Choroid plexus epithelial cell (primary cell): ENCODE results near the gene NEK2.
A peak's percentile ranks its signal among the peaks of the same experiment; 100 is the strongest.

Experiments used
- DNase-seq: peaks from one replicate; pipeline ENCODE4 v3.0.0-alpha.2; 2010; ENCODE audit warnings: low read depth
- H3K4me3 ChIP-seq: 2 replicates; pipeline ENCODE4 v1.5.1; 2011; ENCODE audit warnings: low read depth, mild to moderate bottlenecking, control low read depth, low read length, moderate library complexity
- CTCF ChIP-seq: conservative IDR thresholded peaks from 2 replicates; pipeline ENCODE4 v1.5.1; 2011; ENCODE audit warnings: low read depth, mild to moderate bottlenecking, control low read depth, inconsistent platforms, low read length, moderate library complexity

The NEK2 gene

GRCh38 chr1:211680752-211681327 is 5.4 kb upstream of the NEK2 start:
- TF ChIP-seq CTCF, result peak; percentile 77
- no peak overlapping the region for H3K4me3 ChIP-seq
- peak; percentile 96 for DNase-seq

GRCh38 chr1:211677659-211678058 is 2.2 kb upstream of the NEK2 start:
- no peak for DNase-seq
- no peak overlapping the region for H3K4me3 ChIP-seq
- TF ChIP-seq CTCF, result no peak

GRCh38 chr1:211676761-211677160 is 1.3 kb upstream of the NEK2 start:
- no peak overlapping the region for H3K4me3 ChIP-seq
- DNase-seq, result no peak
- TF ChIP-seq CTCF, result no peak

- no peak for TF ChIP-seq CTCF
- DNase-seq, result no peak
- H3K4me3 ChIP-seq, result peak overlapping the region; percentile 74
These were observed 724 bp upstream of the NEK2 start for GRCh38 chr1:211676106-211676583.

GRCh38 chr1:211667065-211667617 is 8.3 kb downstream of the NEK2 start:
- DNase-seq, result no peak
- TF ChIP-seq CTCF, result no peak

GRCh38 chr1:211660718-211661222 is 14.7 kb downstream of the NEK2 start:
- no peak for TF ChIP-seq CTCF
- H3K4me3 ChIP-seq, result no peak overlapping the region
- no peak for DNase-seq

More at GRCh38 chr1:211667065-211667617, 8.3 kb downstream of the NEK2 start:
- H3K4me3 ChIP-seq, result no peak overlapping the region

GRCh38 chr1:211656728-211657127 is 18.7 kb downstream of the NEK2 start:
- no peak overlapping the region for H3K4me3 ChIP-seq
- no peak for TF ChIP-seq CTCF
- no peak for DNase-seq
